ENCODE data around the gene VPS51.

DNA sequence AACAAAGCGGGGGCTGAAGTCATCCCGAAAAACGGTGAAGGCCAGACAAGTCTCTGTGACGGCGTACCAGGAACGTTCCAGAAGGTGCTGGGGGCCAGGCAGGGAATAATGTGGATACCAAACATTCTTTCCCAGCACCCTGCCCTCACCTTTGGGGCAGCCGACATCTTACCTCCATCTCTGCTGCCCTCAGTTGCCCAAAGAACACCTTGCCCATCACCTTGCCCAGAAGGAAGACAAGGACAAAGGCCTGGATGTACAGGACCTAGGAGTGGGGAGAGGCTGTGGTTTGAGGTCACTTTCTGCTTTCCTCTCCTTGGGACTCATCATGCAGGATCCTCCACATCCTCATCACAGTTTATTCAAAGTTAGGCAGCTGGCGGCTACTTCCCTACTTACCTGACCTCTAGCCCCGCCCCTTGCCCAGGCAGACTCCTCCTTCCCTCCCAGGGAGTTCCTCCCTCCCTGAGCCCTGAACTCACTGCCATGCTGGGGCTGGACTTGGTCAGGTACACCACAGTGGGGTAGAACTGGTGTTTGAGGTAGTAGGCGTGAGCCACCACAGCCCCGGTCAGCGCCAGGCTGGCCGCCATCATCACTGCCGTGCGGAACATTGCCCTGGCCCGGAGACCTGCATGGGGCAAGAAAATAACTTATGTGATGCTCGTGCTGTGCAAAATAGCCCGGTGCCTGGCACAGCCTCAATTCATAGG lies 37.1 kb downstream of the VPS51 start:
- TF ChIP-seq YY1 (IDR thresholded peaks at IDR 0.05; ENCODE audit: insufficient read depth, insufficient read length) (no peak), ZNF274 (IDR thresholded peaks at IDR 0.05; ENCODE audit: low read depth, low read length) (no peak)

All from NT2/D1 (cell line).